Ovary (tissue), 3 donors: ENCODE results near the gene PRKCQ.

Experiments used
- POLR2A ChIP-seq: fragments of 450-650 bp; IDR thresholded peaks from one replicate; pipeline ENCODE4 v1.6.1; 2017; ENCODE audit warnings: antibody characterized with exemption, mild to moderate bottlenecking, moderate library complexity
- TF ChIP-seq, protein P1 (sequence below), 3 donors: fragments of 450-650 bp in 2 of 3; fragments of 200-600 bp in 1 of 3; IDR thresholded peaks; one replicate each; pipeline versions ENCODE4 v1.5.1 to v1.8.0; 2016 to 2022; ENCODE audit warnings: antibody characterized with exemption in 3 of 3, mild to moderate bottlenecking in 1 of 3
- donor health status: DM: no; HTN: no; CAD: no.

DNA sequence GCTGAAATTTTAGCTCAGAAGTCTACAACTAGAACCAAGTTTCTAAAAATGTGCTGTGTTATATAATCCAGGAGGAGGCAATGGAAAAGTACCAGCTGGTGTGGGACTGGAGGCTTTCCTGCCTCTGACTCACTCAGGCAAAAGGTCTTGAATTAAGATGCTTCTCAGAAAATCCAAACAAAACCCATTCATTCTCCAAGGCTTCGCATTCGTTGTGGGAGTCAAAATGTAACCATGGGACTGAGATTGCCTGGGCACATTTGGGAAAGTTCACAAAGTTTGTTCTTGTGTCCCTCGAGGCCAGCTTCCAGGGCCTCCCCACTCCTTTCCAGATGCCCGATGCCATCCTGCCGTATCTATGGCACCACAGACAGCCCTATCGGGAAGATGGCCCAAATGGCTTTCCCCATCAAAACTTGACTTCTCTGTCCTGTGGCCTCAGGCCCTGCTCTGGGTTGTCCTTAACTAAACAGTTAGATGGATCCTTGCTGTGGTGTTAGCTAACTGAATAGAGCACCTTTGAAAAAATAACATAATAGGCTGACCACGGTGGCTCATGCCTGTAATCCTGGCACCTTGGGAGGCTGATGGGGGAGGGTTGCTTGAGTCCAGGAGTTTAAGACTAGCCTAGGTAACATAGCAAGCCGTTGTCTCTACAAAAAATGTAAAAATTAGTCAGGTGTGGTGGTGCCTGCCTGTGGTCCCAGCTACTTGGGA, 196.8 kb downstream of the PRKCQ start:
- TF ChIP-seq, protein P1, sequence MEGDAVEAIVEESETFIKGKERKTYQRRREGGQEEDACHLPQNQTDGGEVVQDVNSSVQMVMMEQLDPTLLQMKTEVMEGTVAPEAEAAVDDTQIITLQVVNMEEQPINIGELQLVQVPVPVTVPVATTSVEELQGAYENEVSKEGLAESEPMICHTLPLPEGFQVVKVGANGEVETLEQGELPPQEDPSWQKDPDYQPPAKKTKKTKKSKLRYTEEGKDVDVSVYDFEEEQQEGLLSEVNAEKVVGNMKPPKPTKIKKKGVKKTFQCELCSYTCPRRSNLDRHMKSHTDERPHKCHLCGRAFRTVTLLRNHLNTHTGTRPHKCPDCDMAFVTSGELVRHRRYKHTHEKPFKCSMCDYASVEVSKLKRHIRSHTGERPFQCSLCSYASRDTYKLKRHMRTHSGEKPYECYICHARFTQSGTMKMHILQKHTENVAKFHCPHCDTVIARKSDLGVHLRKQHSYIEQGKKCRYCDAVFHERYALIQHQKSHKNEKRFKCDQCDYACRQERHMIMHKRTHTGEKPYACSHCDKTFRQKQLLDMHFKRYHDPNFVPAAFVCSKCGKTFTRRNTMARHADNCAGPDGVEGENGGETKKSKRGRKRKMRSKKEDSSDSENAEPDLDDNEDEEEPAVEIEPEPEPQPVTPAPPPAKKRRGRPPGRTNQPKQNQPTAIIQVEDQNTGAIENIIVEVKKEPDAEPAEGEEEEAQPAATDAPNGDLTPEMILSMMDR (IDR thresholded peaks at IDR 0.05) = no peak
- TF ChIP-seq POLR2A = no peak
